H1 (cell line): Measurements from ENCODE around the gene MRPS6. TPM values are rescaled to one million over a fixed set of nuclear protein-coding genes. Genes with fewer than 3 reads are reported as not detected.

ENCODE experiments used
- CBX8 ChIP-seq: fragments of 300-800, 300-1000 bp; sonication (generic); IDR thresholded peaks from 2 replicates; pipeline ENCODE4 v1.7.1; 2016; ENCODE audit warnings: low read depth, low read length, borderline replicate concordance
- KDM5A ChIP-seq: fragments of 200-600 bp; IDR thresholded peaks from 2 replicates; pipeline ENCODE4 v1.7.1; 2012; ENCODE audit warnings: mild to moderate bottlenecking, low read length, inconsistent platforms, mixed read lengths
- RAD21 ChIP-seq, 2 experiments: IDR thresholded peaks in 1 of 2; conservative IDR thresholded peaks in 1 of 2; 2 replicates each; pipeline ENCODE4 v1.6.1; 2011; ENCODE audit warnings: low read depth in 2 of 2, low read length in 2 of 2, improper control_type of control experiment in 1 of 2, inconsistent platforms in 1 of 2, mild to moderate bottlenecking in 1 of 2, moderate library complexity in 1 of 2
- RFX5 ChIP-seq: IDR thresholded peaks from 2 replicates; pipeline ENCODE4 v1.6.1; 2011; ENCODE audit warnings: low read depth, low read length, improper control_type of control experiment, borderline replicate concordance
- SAP30 ChIP-seq: fragments of 300-600 bp; sonication (generic); IDR thresholded peaks from 2 replicates; pipeline ENCODE4 v1.7.1; 2012; ENCODE audit warnings: low read length, moderate library complexity, mild to moderate bottlenecking, inconsistent platforms; ENCODE audit not compliant: insufficient read depth, insufficient replicate concordance
- SIN3A ChIP-seq, 2 experiments: IDR thresholded peaks in 1 of 2; conservative IDR thresholded peaks in 1 of 2; 2 replicates each; pipeline ENCODE4 v1.6.1; 2011 to 2012; ENCODE audit warnings: low read length in 2 of 2, improper control_type of control experiment in 1 of 2, low read depth in 1 of 2, mild to moderate bottlenecking in 1 of 2
- SIRT6 ChIP-seq: IDR thresholded peaks from one replicate; pipeline ENCODE4 v1.7.1; 2012; ENCODE audit warnings: low read length, inconsistent platforms
- SIX5 ChIP-seq: IDR thresholded peaks from 2 replicates; pipeline ENCODE4 v1.6.1; 2011; ENCODE audit warnings: mild to moderate bottlenecking, low read depth, low read length
- SP1 ChIP-seq: IDR thresholded peaks from 2 replicates; pipeline ENCODE4 v1.6.1; 2011; ENCODE audit warnings: low read depth, low read length
- SP4 ChIP-seq: IDR thresholded peaks from 2 replicates; pipeline ENCODE4 v1.6.1; 2012; ENCODE audit warnings: low read length, inconsistent platforms
- YY1 ChIP-seq: IDR thresholded peaks from 2 replicates; pipeline ENCODE4 v1.6.1; 2011; ENCODE audit warnings: low read depth, mild to moderate bottlenecking, low read length
- polyA plus RNA-seq, 7 experiments: library from polyadenylated mRNA; depleted of rRNA in 3 of 7; stranded (reverse) in 5 of 7; unstranded in 2 of 7; fragments of >200 nt in 5 of 7; fragments of 200-250 nt in 2 of 7; gene quantifications; 1 replicate in 5 of 7; 2 replicates in 1 of 7; 4 replicates in 1 of 7; pipeline versions ENCODE4 v1.2.1 to v1.2.3, GENCODE V29; 2011 to 2013; ENCODE audit warnings: missing spikeins in 2 of 7, mixed read lengths in 2 of 7
- total RNA-seq: library from RNA; stranded (reverse); fragmentation: NEBNext Ultra II Directional; extraction: Animal tissue kit (Norgen Biotek cat#: 25700); gene quantifications from 2 replicates; pipeline ENCODE4 v1.2.1, GENCODE V29; 2021

The MRPS6 gene
- total and polyA plus RNA-seq, 2 of the 8 experiments (the other 6 are each of a cell fraction or from before 2014, with no cell fraction given), result 62.7 to 156 TPM

- TF ChIP-seq YY1 (no peak), SP1 (no peak), CBX8 (no peak), RFX5 (no peak), SIX5 (no peak), SP4 (no peak), SIN3A (conservative IDR thresholded peaks at IDR 0.05 in 1 of 2, IDR thresholded peaks at IDR 0.05 in 1 of 2; ENCODE audit: low read depth in 1 of 2, low read length in 2 of 2) (no peak), SIRT6 (no peak), KDM5A (no peak), SAP30 (no peak), RAD21 (IDR thresholded peaks at IDR 0.05 in 1 of 2, conservative IDR thresholded peaks at IDR 0.05 in 1 of 2; ENCODE audit: low read depth in 2 of 2, low read length in 2 of 2) (no peak)
These were observed 32.7 kb downstream of the MRPS6 start (continued) for GRCh38 chr21:34105947-34106541.
